SK-N-SH (cell line): ENCODE measurements around the gene PHF20.
"Not testable (repeated sequence)": the region's sequence is repeated elsewhere in the genome, so short reads cannot be mapped to it uniquely, and the experiment has no call there.

ENCODE experiments used
- FOSL2 ChIP-seq: IDR thresholded peaks from 2 replicates; pipeline ENCODE4 v1.4.0; 2012; ENCODE audit warnings: low read depth, mild to moderate bottlenecking, moderate library complexity, borderline replicate concordance
- RCOR1 ChIP-seq: fragments of 150-350 bp; IDR thresholded peaks from 2 replicates; pipeline ENCODE4 v1.6.1; 2017; ENCODE audit warnings: antibody characterized with exemption, low read length
- YY1 ChIP-seq: IDR thresholded peaks from 2 replicates; pipeline ENCODE4 v1.4.0; 2012; ENCODE audit warnings: low read depth, mild to moderate bottlenecking
- TF ChIP-seq, protein P1 (sequence below): fragments of 200-600 bp; sonication (generic); IDR thresholded peaks from 2 replicates; pipeline ENCODE4 v1.6.1; 2017; ENCODE audit warnings: antibody characterized with exemption, mild to moderate bottlenecking, moderate library complexity
- TF ChIP-seq, protein P2 (sequence below): IDR thresholded peaks from 2 replicates; pipeline ENCODE4 v1.4.0; 2012; ENCODE audit warnings: low read depth, borderline replicate concordance

GRCh38 chr20:35996492-35996891, 224.7 kb downstream of the PHF20 start:
- TF ChIP-seq, protein P1, sequence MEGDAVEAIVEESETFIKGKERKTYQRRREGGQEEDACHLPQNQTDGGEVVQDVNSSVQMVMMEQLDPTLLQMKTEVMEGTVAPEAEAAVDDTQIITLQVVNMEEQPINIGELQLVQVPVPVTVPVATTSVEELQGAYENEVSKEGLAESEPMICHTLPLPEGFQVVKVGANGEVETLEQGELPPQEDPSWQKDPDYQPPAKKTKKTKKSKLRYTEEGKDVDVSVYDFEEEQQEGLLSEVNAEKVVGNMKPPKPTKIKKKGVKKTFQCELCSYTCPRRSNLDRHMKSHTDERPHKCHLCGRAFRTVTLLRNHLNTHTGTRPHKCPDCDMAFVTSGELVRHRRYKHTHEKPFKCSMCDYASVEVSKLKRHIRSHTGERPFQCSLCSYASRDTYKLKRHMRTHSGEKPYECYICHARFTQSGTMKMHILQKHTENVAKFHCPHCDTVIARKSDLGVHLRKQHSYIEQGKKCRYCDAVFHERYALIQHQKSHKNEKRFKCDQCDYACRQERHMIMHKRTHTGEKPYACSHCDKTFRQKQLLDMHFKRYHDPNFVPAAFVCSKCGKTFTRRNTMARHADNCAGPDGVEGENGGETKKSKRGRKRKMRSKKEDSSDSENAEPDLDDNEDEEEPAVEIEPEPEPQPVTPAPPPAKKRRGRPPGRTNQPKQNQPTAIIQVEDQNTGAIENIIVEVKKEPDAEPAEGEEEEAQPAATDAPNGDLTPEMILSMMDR, result not testable (repeated sequence)
- TF ChIP-seq FOSL2, RCOR1, YY1: not testable (repeated sequence)
- TF ChIP-seq, protein P2, sequence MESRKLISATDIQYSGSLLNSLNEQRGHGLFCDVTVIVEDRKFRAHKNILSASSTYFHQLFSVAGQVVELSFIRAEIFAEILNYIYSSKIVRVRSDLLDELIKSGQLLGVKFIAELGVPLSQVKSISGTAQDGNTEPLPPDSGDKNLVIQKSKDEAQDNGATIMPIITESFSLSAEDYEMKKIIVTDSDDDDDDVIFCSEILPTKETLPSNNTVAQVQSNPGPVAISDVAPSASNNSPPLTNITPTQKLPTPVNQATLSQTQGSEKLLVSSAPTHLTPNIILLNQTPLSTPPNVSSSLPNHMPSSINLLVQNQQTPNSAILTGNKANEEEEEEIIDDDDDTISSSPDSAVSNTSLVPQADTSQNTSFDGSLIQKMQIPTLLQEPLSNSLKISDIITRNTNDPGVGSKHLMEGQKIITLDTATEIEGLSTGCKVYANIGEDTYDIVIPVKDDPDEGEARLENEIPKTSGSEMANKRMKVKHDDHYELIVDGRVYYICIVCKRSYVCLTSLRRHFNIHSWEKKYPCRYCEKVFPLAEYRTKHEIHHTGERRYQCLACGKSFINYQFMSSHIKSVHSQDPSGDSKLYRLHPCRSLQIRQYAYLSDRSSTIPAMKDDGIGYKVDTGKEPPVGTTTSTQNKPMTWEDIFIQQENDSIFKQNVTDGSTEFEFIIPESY, result not testable (repeated sequence)
